Endothelial cell of umbilical vein (primary cell): Measurements from ENCODE around the gene ZNF2. TPM values are rescaled to one million over a fixed set of nuclear protein-coding genes. Genes with fewer than 3 reads are reported as not detected.

Source experiments
- Bru-seq: library from RNA; stranded (reverse); fragments of 400-500 nt; gene quantifications from one replicate; lab custom pipeline; 2021; lab: Mats Ljungman, UMichigan
- BruChase-seq, 2 experiments: library from RNA; stranded (reverse); fragments of 400-500 nt; gene quantifications; one replicate each; lab custom pipeline; 2021; lab: Mats Ljungman, UMichigan
- BruUV-seq: library from RNA; stranded (reverse); fragments of 400-500 nt; replicated peaks from 2 replicates; lab custom pipeline; 2021; lab: Mats Ljungman, UMichigan
- CTCF ChIA-PET: fragments of 300-600, 350-600 bp; sonication (Branson Sonifier 250); formaldehyde crosslinking; loops from one replicate; lab custom pipeline; 2021; ENCODE audit warnings: antibody characterized with exemption, inconsistent platforms; lab: Charles Lee
- POLR2A ChIA-PET: fragments of 300-600, 350-600 bp; sonication (Branson Sonifier 250); formaldehyde crosslinking; loops from one replicate; lab custom pipeline; 2021; ENCODE audit warnings: antibody characterized with exemption, inconsistent platforms; lab: Charles Lee
- DNase-seq: peaks from one replicate; pipeline ENCODE4 v3.0.0-alpha.2; 2011; ENCODE audit warnings: low read depth, low spot score
- FAIRE-seq: peaks from 2 replicates; lab custom pipeline; 2011; peaks lifted over from hg19 to GRCh38; lab: Jason Lieb, UNC
- H2AFZ ChIP-seq: 2 replicates; pipeline ENCODE4 v1.6.0; 2012; ENCODE audit warnings: low read depth, low read length, control low read depth, inconsistent platforms
- H3K27ac ChIP-seq: 2 replicates; pipeline ENCODE4 v1.5.1; 2011; ENCODE audit warnings: low read depth, mild to moderate bottlenecking, control low read depth, low read length, moderate library complexity; ENCODE audit not compliant: insufficient read depth
- H3K27me3 ChIP-seq, 2 experiments: 2 replicates each; pipeline versions ENCODE4 v1.6.0 to v1.6.1; 2011; ENCODE audit warnings: low read length in 2 of 2, mixed read lengths in 1 of 2; ENCODE audit not compliant: control insufficient read depth in 2 of 2, insufficient read depth in 2 of 2
- H3K36me3 ChIP-seq, 2 experiments: 2 replicates in 1 of 2; 3 replicates in 1 of 2; pipeline ENCODE4 v1.5.1; 2011; ENCODE audit warnings: low read length in 2 of 2, mild to moderate bottlenecking in 1 of 2, moderate library complexity in 1 of 2; ENCODE audit not compliant: control insufficient read depth in 2 of 2, insufficient read depth in 2 of 2; ENCODE audit errors: extremely low read depth in 1 of 2
- H3K4me1 ChIP-seq: 3 replicates; pipeline ENCODE4 v1.5.1; 2011; ENCODE audit warnings: mild to moderate bottlenecking, low read length; ENCODE audit not compliant: control insufficient read depth, insufficient read depth; ENCODE audit errors: extremely low read depth
- H3K4me2 ChIP-seq: 2 replicates; pipeline ENCODE4 v1.6.1; 2011; ENCODE audit warnings: low read length, control low read depth, mixed read lengths; ENCODE audit not compliant: insufficient read depth
- H3K4me3 ChIP-seq, 3 experiments: fragments of 200-600 bp in 1 of 3; sonication (generic), shearing (Covaris generic) in 1 of 3; replicated peaks in 1 of 3; 2 replicates each; pipeline ENCODE4 v1.5.1; 2011 to 2016; ENCODE audit warnings: control low read depth in 3 of 3, low read length in 3 of 3, mild to moderate bottlenecking in 2 of 3, inconsistent platforms in 1 of 3, low read depth in 1 of 3, moderate library complexity in 1 of 3; ENCODE audit not compliant: insufficient read depth in 1 of 3
- H3K79me2 ChIP-seq: 2 replicates; pipeline ENCODE4 v1.6.0; 2012; ENCODE audit warnings: low read length, inconsistent platforms; ENCODE audit not compliant: control insufficient read depth, insufficient read depth
- H3K9ac ChIP-seq: replicated peaks from 2 replicates; pipeline ENCODE3; 2011; ENCODE audit warnings: low read length, control low read depth; ENCODE audit not compliant: insufficient read depth; ENCODE audit errors: extremely low read depth
- H3K9me1 ChIP-seq: replicated peaks from 3 replicates; pipeline ENCODE4 v1.6.0; 2011; ENCODE audit warnings: mild to moderate bottlenecking, low read length; ENCODE audit not compliant: control insufficient read depth, insufficient read depth; ENCODE audit errors: extremely low read depth
- H3K9me3 ChIP-seq: replicated peaks from 2 replicates; pipeline ENCODE4 v1.5.1; 2012; ENCODE audit warnings: low read length, inconsistent platforms; ENCODE audit not compliant: control insufficient read depth, insufficient read depth
- H4K20me1 ChIP-seq: replicated peaks from 2 replicates; pipeline ENCODE3; 2011; ENCODE audit warnings: mild to moderate bottlenecking, low read length; ENCODE audit not compliant: control insufficient read depth, insufficient read depth; ENCODE audit errors: extremely low read depth
- FOS ChIP-seq: IDR thresholded peaks from 2 replicates; pipeline ENCODE4 v1.6.1; 2011; ENCODE audit warnings: mild to moderate bottlenecking, low read length, moderate library complexity, borderline replicate concordance; ENCODE audit not compliant: insufficient read depth
- GATA2 ChIP-seq: IDR thresholded peaks from 2 replicates; pipeline ENCODE4 v1.7.0; 2011; ENCODE audit warnings: low read depth, mild to moderate bottlenecking, moderate library complexity, mixed read lengths, low read length; ENCODE audit not compliant: insufficient read length, insufficient read depth
- JUN ChIP-seq: IDR thresholded peaks from 2 replicates; pipeline ENCODE4 v1.6.1; 2011; ENCODE audit warnings: borderline replicate concordance, low read depth; ENCODE audit not compliant: insufficient read length, insufficient read depth
- MYC ChIP-seq: IDR thresholded peaks from one replicate; pipeline ENCODE4 v1.6.1; 2011; ENCODE audit warnings: mild to moderate bottlenecking, low read depth, low read length
- POLR2A ChIP-seq: IDR thresholded peaks from 2 replicates; pipeline ENCODE4 v1.6.1; 2012; ENCODE audit warnings: low read depth, mild to moderate bottlenecking, control low read depth, low read length
- POLR2AphosphoS5 ChIP-seq: IDR thresholded peaks from 2 replicates; pipeline ENCODE4 v1.6.1; 2012; ENCODE audit warnings: low read depth, mild to moderate bottlenecking, control low read depth, low read length, moderate library complexity; ENCODE audit not compliant: insufficient read depth
- dilution Hi-C: fragments of 300-500 bp; cut with MboI; formaldehyde crosslinking; loops from one replicate; pipeline ENCODE4 v1.15.0; 2019; ENCODE audit warnings: low sequenced_read_pairs; ENCODE audit not compliant: extremely low pct_ligation_motif_present
- intact Hi-C: fragments of 100-400 bp; cut with micrococcal nuclease; formaldehyde crosslinking; loops from one replicate; pipeline ENCODE4 v1.10.0; 2022
- long read RNA-seq: library from polyadenylated mRNA; stranded (forward); transcript quantifications from one replicate; pipeline ENCODE4 v2.0.0, GENCODE V29; 2021
- polyA minus RNA-seq, 3 experiments: library from RNA; depleted of rRNA, polyadenylated mRNA; stranded (reverse); fragments of >200 nt; gene quantifications; 1 replicate in 1 of 3; 2 replicates in 2 of 3; pipeline ENCODE4 v1.2.3, GENCODE V29; 2011
- polyA plus RNA-seq, 4 experiments: library from polyadenylated mRNA; depleted of rRNA in 3 of 4; stranded (reverse) in 3 of 4; unstranded in 1 of 4; fragments of >200 nt; gene quantifications; 2 replicates each; pipeline versions ENCODE4 v1.2.1 to v1.2.3, GENCODE V29; 2011 to 2012; ENCODE audit warnings: missing spikeins in 1 of 4
- total RNA-seq: library from RNA; stranded (reverse); gene quantifications from 2 replicates; pipeline ENCODE4 v1.2.3, GENCODE V29; 2021
- TF ChIP-seq, protein P1 (sequence below): IDR thresholded peaks from 2 replicates; pipeline ENCODE4 v1.6.1; 2011; ENCODE audit not compliant: insufficient read depth, insufficient read length
- TF ChIP-seq, protein P2 (sequence below), 2 donors: IDR thresholded peaks; 1 replicate in 1 of 2; 2 replicates in 1 of 2; pipeline ENCODE4 v1.5.1; 2011; ENCODE audit warnings: low read length in 2 of 2, mild to moderate bottlenecking in 2 of 2, moderate library complexity in 2 of 2, control low read depth in 1 of 2, inconsistent platforms in 1 of 2, low read depth in 1 of 2; ENCODE audit not compliant: insufficient read depth in 1 of 2; ENCODE audit errors: extremely low read depth in 1 of 2

The ZNF2 gene
- 4.2 and 4.4 TPM in 2 replicates for total RNA-seq
- polyA plus RNA-seq = 2.1 and 2.2 TPM in 2 replicates
- 2.0 and 2.2 TPM in 2 replicates for polyA plus RNA-seq (2011; cell fraction: cytosol; rRNA removed)
- 1.9 and 2.2 TPM in 2 replicates for polyA plus RNA-seq (2011; cell fraction: nucleus; rRNA removed)
- 2.7 and 3.5 TPM in 2 replicates for polyA plus RNA-seq (2012)
- polyA minus RNA-seq = 5.9 and 7.7 TPM in 2 replicates
- polyA minus RNA-seq (2011; cell fraction: cytosol; rRNA and poly(A)+ RNA removed) = 3.4 TPM
- 1.7 TPM in 2 replicates for polyA minus RNA-seq (2011; cell fraction: nucleus; rRNA and poly(A)+ RNA removed)
- Bru-seq, nascent RNA = percentile 51 among the genes with signal in this experiment
- BruChase-seq, experiment 1, labeled RNA remaining after a 6-hour chase = percentile 53 among the genes with signal in this experiment
- percentile 53 among the genes with signal in this experiment for BruChase-seq, experiment 2, labeled RNA remaining after a 2-hour chase
- long read RNA-seq, partial matches to known transcripts = 0 of 8 reads
- long read RNA-seq, other reads (novel, unspliced or antisense) = 4 of 8 reads

DNA sequence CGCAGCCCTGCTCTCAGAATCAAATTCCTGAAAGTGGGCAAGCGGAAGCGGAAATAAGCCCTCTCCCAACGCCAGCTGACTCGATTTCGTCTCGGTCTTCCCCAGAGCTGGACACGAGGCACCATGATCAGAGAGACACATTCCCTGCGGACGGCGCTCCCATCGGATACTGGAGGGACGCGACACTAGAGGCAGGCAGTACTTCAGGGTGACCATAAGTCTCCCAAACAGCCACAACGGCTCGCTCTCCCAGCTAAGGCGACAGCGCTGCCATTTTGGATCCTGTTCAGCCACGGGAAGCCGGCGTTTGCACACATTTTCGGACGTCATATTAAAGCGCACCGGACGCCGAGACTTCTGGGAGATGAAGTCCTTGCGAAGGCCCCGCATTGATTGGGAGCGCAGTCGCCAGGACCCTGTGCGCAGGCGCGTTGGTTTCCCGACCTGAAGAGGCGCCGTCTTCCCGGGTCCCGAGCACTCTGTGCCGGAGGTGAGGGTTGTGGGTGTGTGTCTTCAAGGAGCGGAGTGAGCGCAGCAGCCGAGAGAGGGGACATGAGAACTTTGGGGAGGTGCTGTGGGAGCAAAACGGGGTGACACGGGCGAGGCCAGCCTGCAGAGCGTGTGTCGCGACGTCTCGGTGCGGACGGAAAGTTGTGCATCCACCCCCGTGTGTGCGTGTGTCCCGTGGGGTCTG lies at the start of gene ZNF2:
Gene ZNF2 (plus strand): TSS at position 439 of the 694 bp plus-strand sequence. CDS start 10,418 bp downstream, outside the sequence.
- Histone ChIP-seq H3K4me2 (peak within 1 kb of the TSS; percentile 94), H3K9me1 (no peaks in the 10 kb centered on the region), H3K36me3 (no peaks in the 10 kb centered on the region), H3K9me3 (no peaks in the 10 kb centered on the region), H4K20me1 (no peaks in the 10 kb centered on the region), H2AFZ (peak within 1 kb of the TSS; percentile 92), H3K4me1 (peaks cover 8% of the 10 kb centered on the region), H3K27ac (peak within 1 kb of the TSS; percentile 84), H3K9ac (peak within 1 kb of the TSS; percentile 93), H3K4me3 (peak within 1 kb of the TSS; percentile 58 to 86 (median 67)), H3K79me2 (peaks cover 2% of the 10 kb centered on the region), H3K27me3 (no peaks in the 10 kb centered on the region)
- POLR2A ChIA-PET = interaction anchor here (2.1 kb wide), 1 partner anchor 44 kb away, joined by 14 read pairs; the partner anchor contains the start of gene MRPS5
- dilution Hi-C loops = no loop called here
- intact Hi-C loops = loop anchor here (2.0 to 5.0 kb wide), 2 partner anchors 45 to 88 kb away; partner anchors contain the start of gene MRPS5
- FAIRE-seq = peak; percentile 100
- CTCF ChIA-PET = interaction anchor here (1.3 to 1.6 kb wide), 2 partner anchors 44 to 224 kb away, joined by 3 to 5 read pairs; partner anchors contain the start of gene MRPS5
- TF ChIP-seq JUN (no peak), POLR2A (peak; percentile 87), MYC (no peak), FOS (no peak), GATA2 (no peak), POLR2AphosphoS5 (peak; percentile 83)
- TF ChIP-seq, protein P1, sequence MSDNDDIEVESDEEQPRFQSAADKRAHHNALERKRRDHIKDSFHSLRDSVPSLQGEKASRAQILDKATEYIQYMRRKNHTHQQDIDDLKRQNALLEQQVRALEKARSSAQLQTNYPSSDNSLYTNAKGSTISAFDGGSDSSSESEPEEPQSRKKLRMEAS = no peak
- TF ChIP-seq, protein P2, sequence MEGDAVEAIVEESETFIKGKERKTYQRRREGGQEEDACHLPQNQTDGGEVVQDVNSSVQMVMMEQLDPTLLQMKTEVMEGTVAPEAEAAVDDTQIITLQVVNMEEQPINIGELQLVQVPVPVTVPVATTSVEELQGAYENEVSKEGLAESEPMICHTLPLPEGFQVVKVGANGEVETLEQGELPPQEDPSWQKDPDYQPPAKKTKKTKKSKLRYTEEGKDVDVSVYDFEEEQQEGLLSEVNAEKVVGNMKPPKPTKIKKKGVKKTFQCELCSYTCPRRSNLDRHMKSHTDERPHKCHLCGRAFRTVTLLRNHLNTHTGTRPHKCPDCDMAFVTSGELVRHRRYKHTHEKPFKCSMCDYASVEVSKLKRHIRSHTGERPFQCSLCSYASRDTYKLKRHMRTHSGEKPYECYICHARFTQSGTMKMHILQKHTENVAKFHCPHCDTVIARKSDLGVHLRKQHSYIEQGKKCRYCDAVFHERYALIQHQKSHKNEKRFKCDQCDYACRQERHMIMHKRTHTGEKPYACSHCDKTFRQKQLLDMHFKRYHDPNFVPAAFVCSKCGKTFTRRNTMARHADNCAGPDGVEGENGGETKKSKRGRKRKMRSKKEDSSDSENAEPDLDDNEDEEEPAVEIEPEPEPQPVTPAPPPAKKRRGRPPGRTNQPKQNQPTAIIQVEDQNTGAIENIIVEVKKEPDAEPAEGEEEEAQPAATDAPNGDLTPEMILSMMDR (IDR thresholded peaks at IDR 0.05; ENCODE audit: extremely low read depth in 1 of 2, insufficient read depth in 1 of 2, low read depth in 1 of 2, low read length in 2 of 2) = peak in 1 of 2 donors; percentile 7
- peak; percentile 97 for DNase-seq
- no TSS peak for BruUV-seq
